Trophoblast cell (in vitro differentiated cells and primary cell): ENCODE measurements around the gene OGFOD1.

Experiments
- DNase-seq, 2 donors: peaks; one replicate each; pipeline ENCODE4 v3.0.0-alpha.2; 2016
- H2AFZ ChIP-seq: 2 replicates; pipeline ENCODE4 v1.6.1; 2013; ENCODE audit warnings: low read length, moderate library complexity, mild to moderate bottlenecking; ENCODE audit not compliant: insufficient read depth, poor library complexity
- H2AK5ac ChIP-seq: 2 replicates; pipeline ENCODE4 v1.6.1; 2013; ENCODE audit warnings: mild to moderate bottlenecking, low read length
- H2BK120ac ChIP-seq: 2 replicates; pipeline ENCODE4 v1.6.1; 2013; ENCODE audit warnings: low read length, mild to moderate bottlenecking, moderate library complexity; ENCODE audit not compliant: insufficient read depth, poor library complexity
- H2BK12ac ChIP-seq: 2 replicates; pipeline ENCODE4 v1.6.1; 2013; ENCODE audit warnings: mild to moderate bottlenecking, low read length, moderate library complexity
- H2BK5ac ChIP-seq: 2 replicates; pipeline ENCODE4 v1.6.1; 2013; ENCODE audit warnings: low read length, low read depth, moderate library complexity, mild to moderate bottlenecking; ENCODE audit not compliant: poor library complexity
- H3K14ac ChIP-seq: 2 replicates; pipeline ENCODE4 v1.6.1; 2013; ENCODE audit warnings: mild to moderate bottlenecking, low read length
- H3K18ac ChIP-seq: 2 replicates; pipeline ENCODE4 v1.6.1; 2013; ENCODE audit warnings: mild to moderate bottlenecking, low read length
- H3K23ac ChIP-seq: 2 replicates; pipeline ENCODE4 v1.6.1; 2013; ENCODE audit warnings: low read length
- H3K27ac ChIP-seq: 2 replicates; pipeline ENCODE4 v1.5.1; 2013; ENCODE audit warnings: low read depth, mild to moderate bottlenecking, inconsistent platforms, low read length, moderate library complexity
- H3K27me3 ChIP-seq: 2 replicates; pipeline ENCODE4 v1.6.1; 2013; ENCODE audit warnings: inconsistent platforms, mild to moderate bottlenecking, low read length, moderate library complexity; ENCODE audit not compliant: insufficient read depth
- H3K36me3 ChIP-seq, 2 experiments: 1 replicate in 1 of 2; 2 replicates in 1 of 2; pipeline ENCODE4 v1.6.1; 2013; ENCODE audit warnings: low read length in 2 of 2, mild to moderate bottlenecking in 2 of 2, moderate library complexity in 1 of 2; ENCODE audit not compliant: insufficient read depth in 2 of 2, control insufficient read depth in 1 of 2
- H3K4ac ChIP-seq: 2 replicates; pipeline ENCODE4 v1.6.1; 2013; ENCODE audit warnings: low read depth, mild to moderate bottlenecking, low read length, moderate library complexity
- H3K4me1 ChIP-seq, 2 experiments: 1 replicate in 1 of 2; 2 replicates in 1 of 2; pipeline ENCODE4 v1.6.1; 2013; ENCODE audit warnings: low read length in 2 of 2, mild to moderate bottlenecking in 2 of 2, moderate library complexity in 1 of 2; ENCODE audit not compliant: insufficient read depth in 2 of 2, control insufficient read depth in 1 of 2
- H3K4me2 ChIP-seq: 2 replicates; pipeline ENCODE4 v1.6.1; 2013; ENCODE audit warnings: inconsistent platforms, mild to moderate bottlenecking, low read length, moderate library complexity
- H3K4me3 ChIP-seq: 2 replicates; pipeline ENCODE4 v1.5.1; 2013; ENCODE audit warnings: mild to moderate bottlenecking, low read depth, low read length, inconsistent platforms
- H3K79me1 ChIP-seq: one replicate; pipeline ENCODE4 v1.6.1; 2013; ENCODE audit warnings: low read length
- H3K79me2 ChIP-seq: 2 replicates; pipeline ENCODE4 v1.6.1; 2013; ENCODE audit warnings: low read length, mild to moderate bottlenecking; ENCODE audit not compliant: control insufficient read depth, insufficient read depth, poor library complexity
- H3K9ac ChIP-seq: 2 replicates; pipeline ENCODE4 v1.6.1; 2013; ENCODE audit warnings: mild to moderate bottlenecking, low read length
- H3K9me3 ChIP-seq: 2 replicates; pipeline ENCODE4 v1.6.1; 2013; ENCODE audit warnings: low read depth, mild to moderate bottlenecking, control low read depth, inconsistent platforms, low read length; ENCODE audit not compliant: insufficient read depth
- H4K12ac ChIP-seq: 2 replicates; pipeline ENCODE4 v1.6.1; 2013; ENCODE audit warnings: low read depth, mild to moderate bottlenecking, low read length, moderate library complexity
- H4K8ac ChIP-seq: 2 replicates; pipeline ENCODE4 v1.6.1; 2013; ENCODE audit warnings: low read depth, mild to moderate bottlenecking, low read length, moderate library complexity
- H4K91ac ChIP-seq: one replicate; pipeline ENCODE4 v1.6.1; 2013; ENCODE audit warnings: low read depth, mild to moderate bottlenecking, low read length, moderate library complexity
- WGBS: extraction: QIAGEN DNeasy Blood & Tissue Kit; methylation state at CpG from one replicate; pipeline ENCODE4 v1.1.7; 2013; ENCODE audit warnings: missing lambda C conversion rate; ENCODE audit not compliant: insufficient read length, insufficient coverage; ENCODE audit errors: extremely low coverage; 5-methylcytosine and 5-hydroxymethylcytosine counted together

OGFOD1 gene

GRCh38 chr16:56460101-56460500 lies 8.7 kb downstream of the OGFOD1 start:
- Histone ChIP-seq H2BK12ac (no peak overlapping the region), H3K9ac (no peak overlapping the region), H3K23ac (no peak overlapping the region), H4K91ac (no peak overlapping the region), H3K4me3 (no peak overlapping the region), H3K27ac (no peak overlapping the region), H3K4ac (no peak overlapping the region), H3K36me3 (peaks cover 9 to 10% of the 10 kb centered on the region in 2 experiments), H4K12ac (no peak overlapping the region), H2AK5ac (no peak overlapping the region), H2AFZ (no peak overlapping the region), H3K9me3 (no peaks in the 10 kb centered on the region), H2BK5ac (no peak overlapping the region), H3K18ac (no peak overlapping the region), H3K4me1 (no peaks in the 10 kb centered on the region), H3K79me1 (no peaks in the 10 kb centered on the region), H2BK120ac (no peak overlapping the region), H3K4me2 (no peak overlapping the region), H4K8ac (no peak overlapping the region), H3K79me2 (no peaks in the 10 kb centered on the region), H3K14ac (no peak overlapping the region), H3K27me3 (no peaks in the 10 kb centered on the region)
- WGBS = no CpG with 5 or more reads among the region's 2 CpGs
- DNase-seq = no peak

- Histone ChIP-seq H3K4me1 (no peaks in the 10 kb centered on the region), H3K9me3 (no peaks in the 10 kb centered on the region)
These were observed 10.9 kb downstream of the OGFOD1 start for GRCh38 chr16:56462064-56462796.

GRCh38 chr16:56463153-56463552 lies 11.8 kb downstream of the OGFOD1 start:
- Histone ChIP-seq H4K8ac (no peak overlapping the region), H4K12ac (no peak overlapping the region), H3K36me3 (peaks cover 15 to 19% of the 10 kb centered on the region in 2 experiments), H3K4me3 (no peak overlapping the region), H3K9ac (no peak overlapping the region), H2AFZ (no peak overlapping the region), H3K14ac (no peak overlapping the region), H3K27me3 (no peaks in the 10 kb centered on the region), H2BK12ac (no peak overlapping the region), H3K4me1 (no peaks in the 10 kb centered on the region), H2BK120ac (no peak overlapping the region), H3K18ac (no peak overlapping the region), H3K27ac (no peak overlapping the region), H3K9me3 (no peaks in the 10 kb centered on the region), H3K79me1 (no peaks in the 10 kb centered on the region), H2BK5ac (no peak overlapping the region), H3K4ac (no peak overlapping the region), H2AK5ac (no peak overlapping the region), H3K79me2 (no peaks in the 10 kb centered on the region), H3K4me2 (no peak overlapping the region), H3K23ac (no peak overlapping the region), H4K91ac (no peak overlapping the region)
- DNase-seq = no peak
- WGBS = no CpG with 5 or more reads among the region's 6 CpGs

More at GRCh38 chr16:56462064-56462796, 10.9 kb downstream of the OGFOD1 start:
- H3K79me2 ChIP-seq = no peaks in the 10 kb centered on the region
- H4K12ac ChIP-seq = no peak overlapping the region
- H3K14ac ChIP-seq = no peak overlapping the region
- H3K27me3 ChIP-seq = no peaks in the 10 kb centered on the region
- H2AK5ac ChIP-seq = no peak overlapping the region
- WGBS = no CpG with 5 or more reads among the region's 3 CpGs
- H2BK120ac ChIP-seq = no peak overlapping the region
- no peak overlapping the region for H2AFZ ChIP-seq
- no peak overlapping the region for H3K27ac ChIP-seq
- no peak for DNase-seq
- H3K79me1 ChIP-seq = no peaks in the 10 kb centered on the region
- H3K23ac ChIP-seq = no peak overlapping the region
- H4K8ac ChIP-seq = no peak overlapping the region
- no peak overlapping the region for H3K4me3 ChIP-seq
- H3K9ac ChIP-seq = no peak overlapping the region
- no peak overlapping the region for H2BK12ac ChIP-seq
- H4K91ac ChIP-seq = no peak overlapping the region
- H3K36me3 ChIP-seq = peaks cover 14 to 22% of the 10 kb centered on the region in 2 experiments
- no peak overlapping the region for H3K4ac ChIP-seq
- no peak overlapping the region for H2BK5ac ChIP-seq
- no peak overlapping the region for H3K4me2 ChIP-seq
- no peak overlapping the region for H3K18ac ChIP-seq

GRCh38 chr16:56466344-56466743 lies 15.0 kb downstream of the OGFOD1 start:
- Histone ChIP-seq H3K4me1 (no peaks in the 10 kb centered on the region), H3K27ac (no peak overlapping the region), H2BK5ac (no peak overlapping the region), H2BK120ac (no peak overlapping the region), H3K4me2 (no peak overlapping the region), H3K18ac (no peak overlapping the region), H3K9ac (no peak overlapping the region), H2AK5ac (no peak overlapping the region), H3K23ac (no peak overlapping the region), H2BK12ac (no peak overlapping the region), H4K8ac (no peak overlapping the region), H3K4me3 (no peak overlapping the region), H3K79me2 (no peaks in the 10 kb centered on the region), H4K12ac (no peak overlapping the region), H3K36me3 (peaks cover 21 to 34% of the 10 kb centered on the region in 2 experiments), H3K9me3 (no peaks in the 10 kb centered on the region), H2AFZ (no peak overlapping the region), H3K14ac (no peak overlapping the region), H3K79me1 (no peaks in the 10 kb centered on the region), H4K91ac (no peak overlapping the region), H3K27me3 (no peaks in the 10 kb centered on the region), H3K4ac (no peak overlapping the region)
- DNase-seq = no peak
- WGBS = no CpG with 5 or more reads among the region's 2 CpGs
